NCI-H446 treated with DMSO at 0.1 percent for 48 hours (cell line): ENCODE measurements around the gene WDR37.

Experiments
- DNase-seq: peaks from one replicate; lab custom pipeline; 2025; lab: John Stamatoyannopoulos, UW

The WDR37 gene

GRCh38 chr10:1074748-1075308, 18.6 kb downstream of the WDR37 start:
- DNase-seq: no peak

GRCh38 chr10:1078668-1079067, 22.5 kb downstream of the WDR37 start:
- no peak for DNase-seq

DNA sequence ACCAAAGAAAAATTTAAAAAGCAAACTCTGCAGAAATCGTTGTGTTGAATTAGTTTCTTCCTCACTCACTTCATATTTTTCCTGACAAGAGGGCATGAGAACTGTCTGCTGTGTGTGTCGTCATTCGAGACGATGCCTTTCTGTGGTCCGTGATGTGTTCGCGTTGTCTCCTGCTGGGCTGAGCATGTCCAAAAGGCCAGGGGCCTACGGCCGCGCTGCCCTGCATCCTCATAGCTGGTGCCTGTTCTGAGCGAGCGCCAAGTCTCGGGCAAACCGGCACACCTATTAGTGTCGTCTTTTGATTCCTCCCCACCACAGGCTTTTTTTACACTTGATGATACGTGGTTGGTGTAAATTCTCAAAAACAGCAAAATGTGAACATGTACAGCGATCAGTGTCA, 27.4 kb downstream of the WDR37 start:
- no peak for DNase-seq

- DNase-seq: no peak
These were observed 28.1 kb downstream of the WDR37 start for GRCh38 chr10:1084011-1084950.

DNA sequence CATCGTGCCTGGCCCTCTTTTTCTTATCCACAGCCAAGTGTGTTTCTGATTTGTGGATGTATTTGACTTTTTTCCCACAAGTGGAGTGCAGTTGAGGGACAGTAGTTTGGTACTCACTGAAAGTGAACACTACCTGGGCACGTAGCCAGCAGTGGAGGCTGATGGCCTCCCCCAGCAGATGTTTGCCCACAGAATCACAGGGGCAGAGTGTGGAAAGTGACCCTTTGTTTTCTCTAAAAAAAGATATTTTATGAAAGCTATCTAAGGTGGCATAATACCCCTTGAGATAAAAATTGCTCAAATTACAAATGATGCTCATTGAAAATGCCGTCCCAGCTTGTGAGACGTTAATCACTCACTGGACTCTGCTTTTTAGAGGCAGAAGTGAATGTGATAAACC, 29.1 kb downstream of the WDR37 start:
- no peak for DNase-seq

GRCh38 chr10:1086787-1087186, 30.6 kb downstream of the WDR37 start:
- DNase-seq: no peak

- no peak for DNase-seq
These were observed 33.0 kb downstream of the WDR37 start for GRCh38 chr10:1089017-1089689.

DNA sequence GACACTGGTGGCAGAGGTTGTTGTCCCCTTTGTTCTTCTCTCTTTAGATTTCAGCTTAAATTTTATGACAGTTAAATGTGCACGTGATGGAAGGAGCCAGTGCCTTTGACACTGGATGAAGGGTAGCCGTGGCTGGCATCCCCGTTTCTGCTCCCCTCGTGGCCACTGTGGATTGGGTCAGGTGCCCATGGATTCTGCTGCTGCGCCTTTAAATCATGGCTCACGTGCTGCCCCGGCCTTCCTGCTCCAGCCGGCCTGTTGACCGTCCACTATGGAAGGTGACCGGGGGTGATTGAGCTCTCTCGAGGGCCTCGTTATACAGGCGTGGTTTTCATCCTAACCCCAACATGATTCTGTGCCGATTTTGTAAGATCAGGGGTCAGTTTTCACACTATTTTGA, 34.5 kb downstream of the WDR37 start:
- DNase-seq: no peak

- no peak for DNase-seq
These were observed 37.5 kb downstream of the WDR37 start for GRCh38 chr10:1093696-1094095.

GRCh38 chr10:1094112-1095057, 38.2 kb downstream of the WDR37 start:
- no peak for DNase-seq

GRCh38 chr10:1095498-1095897, 39.3 kb downstream of the WDR37 start:
- no peak for DNase-seq

DNA sequence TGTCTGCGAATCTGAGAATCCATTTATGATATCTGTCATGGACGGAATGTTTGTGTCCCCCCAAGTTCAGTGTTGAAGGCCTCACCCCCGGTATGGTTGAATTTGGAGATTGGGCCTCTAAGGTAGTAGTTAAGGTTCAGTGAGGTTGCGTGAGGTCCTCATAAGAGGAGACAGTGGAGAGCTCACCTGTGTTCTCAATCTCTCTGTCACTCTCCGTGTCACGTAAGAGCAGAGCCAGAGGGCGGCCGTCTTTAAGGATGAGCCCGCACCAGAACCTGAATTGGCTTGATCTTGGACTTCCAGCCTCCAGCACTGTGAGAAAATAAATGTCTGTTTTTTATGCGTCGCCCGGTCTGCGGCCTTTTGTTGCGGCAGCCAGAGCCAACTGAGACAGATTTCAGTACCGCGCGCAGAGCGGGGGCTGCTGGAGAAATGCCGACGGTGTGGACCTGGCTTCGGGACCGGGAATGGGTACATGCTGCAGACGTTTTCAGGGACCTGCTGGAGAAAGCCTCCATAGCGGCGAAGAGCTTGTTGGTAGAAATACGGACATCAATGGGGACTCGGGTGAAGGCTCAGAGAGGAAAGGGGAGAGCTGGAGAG, 40.2 kb downstream of the WDR37 start:
- DNase-seq: no peak

DNA sequence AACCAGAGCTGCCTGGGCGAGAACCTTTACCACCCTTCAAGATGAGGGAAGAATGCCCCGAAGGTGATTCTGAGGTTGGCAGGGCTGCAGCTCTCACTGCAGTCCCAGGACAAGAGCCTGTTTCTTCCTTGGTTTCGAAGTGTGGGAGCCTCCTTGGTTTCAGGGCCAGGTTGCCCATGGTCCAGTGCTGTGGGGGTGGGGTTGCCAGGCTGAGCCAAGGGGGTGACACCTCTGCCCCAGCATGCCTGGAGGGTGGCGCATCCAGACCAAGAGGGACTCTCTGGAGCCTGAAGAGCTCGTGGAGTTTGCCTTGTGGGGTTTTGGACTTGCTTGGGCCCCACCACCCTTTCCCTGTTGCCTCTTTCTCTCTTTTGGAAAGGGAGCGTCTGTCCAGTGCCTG, 41.3 kb downstream of the WDR37 start:
- no peak for DNase-seq

DNA sequence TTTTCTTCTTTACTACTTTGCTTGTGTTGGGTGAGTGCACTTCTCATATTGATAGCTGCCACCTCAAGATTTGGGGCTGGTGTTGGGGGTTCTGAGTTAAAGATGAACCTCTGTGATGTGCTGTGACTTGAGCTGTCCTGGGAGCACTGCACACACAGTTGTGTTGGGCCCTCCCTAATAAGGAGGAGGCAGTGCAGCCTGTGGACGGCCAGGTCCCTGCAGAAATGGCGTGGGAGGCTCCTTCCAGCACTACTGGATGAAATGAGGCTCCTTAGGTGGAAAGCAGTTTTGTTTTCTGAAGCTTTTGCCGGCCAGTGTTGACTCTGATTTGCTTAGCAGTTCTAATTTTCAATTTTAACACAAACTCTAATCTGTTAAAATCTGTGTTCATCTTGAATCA, 44.0 kb downstream of the WDR37 start:
- DNase-seq: no peak

DNA sequence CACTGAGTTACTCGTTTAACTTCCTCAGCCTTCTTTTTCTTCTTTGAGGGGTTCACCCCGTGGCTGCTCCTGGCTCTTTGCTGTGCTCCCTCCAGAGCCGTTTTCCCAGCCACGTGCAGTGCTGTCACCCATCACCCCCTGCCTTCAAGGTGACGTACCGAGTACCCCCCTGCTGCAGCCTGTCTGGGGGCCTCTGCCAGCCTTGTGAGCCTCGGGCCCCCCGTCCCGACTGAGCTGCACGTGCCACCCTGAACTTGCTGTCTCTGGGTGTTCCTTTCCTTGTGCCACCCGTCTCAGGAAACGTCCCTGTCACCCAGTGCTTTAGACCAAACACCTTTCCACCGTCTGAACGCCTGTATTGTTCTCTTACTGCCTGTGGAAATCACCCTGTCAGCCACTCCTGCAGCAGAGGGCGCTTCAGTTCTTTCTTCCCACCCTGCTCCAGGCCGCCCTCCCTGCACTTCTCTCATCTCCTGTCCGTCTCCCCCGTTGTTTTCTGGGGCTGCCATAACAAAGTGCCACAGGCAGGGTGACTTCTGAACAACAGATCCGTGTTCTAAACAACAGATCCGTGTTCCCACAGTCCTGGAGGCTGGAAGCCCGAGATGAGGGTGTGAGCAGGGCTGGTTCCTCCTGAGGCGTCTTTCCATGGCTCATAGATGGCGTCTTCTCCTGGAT, 44.6 kb downstream of the WDR37 start:
- no peak for DNase-seq

DNA sequence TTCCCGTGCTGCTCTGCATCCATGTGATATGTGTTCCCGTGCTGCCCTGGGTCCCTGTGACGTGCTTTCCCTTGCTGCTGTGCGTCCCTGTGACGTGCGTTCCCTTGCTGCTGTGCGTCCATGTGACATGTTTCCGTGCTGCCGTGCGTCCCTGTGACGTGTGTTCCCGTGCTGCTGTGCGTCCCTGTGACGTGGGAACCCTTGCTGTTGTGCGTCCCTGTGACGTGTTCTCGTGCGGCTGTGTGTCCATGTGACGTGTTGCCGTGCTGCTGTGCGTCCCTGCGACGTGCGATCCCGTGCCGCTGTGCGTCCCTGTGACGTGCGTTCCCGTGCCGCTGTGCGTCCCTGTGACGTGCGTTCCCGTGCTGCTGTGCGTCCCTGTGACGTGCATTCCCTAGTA, 45.8 kb downstream of the WDR37 start:
- DNase-seq: no peak

GRCh38 chr10:1102416-1102815, 46.2 kb downstream of the WDR37 start:
- no peak for DNase-seq

DNA sequence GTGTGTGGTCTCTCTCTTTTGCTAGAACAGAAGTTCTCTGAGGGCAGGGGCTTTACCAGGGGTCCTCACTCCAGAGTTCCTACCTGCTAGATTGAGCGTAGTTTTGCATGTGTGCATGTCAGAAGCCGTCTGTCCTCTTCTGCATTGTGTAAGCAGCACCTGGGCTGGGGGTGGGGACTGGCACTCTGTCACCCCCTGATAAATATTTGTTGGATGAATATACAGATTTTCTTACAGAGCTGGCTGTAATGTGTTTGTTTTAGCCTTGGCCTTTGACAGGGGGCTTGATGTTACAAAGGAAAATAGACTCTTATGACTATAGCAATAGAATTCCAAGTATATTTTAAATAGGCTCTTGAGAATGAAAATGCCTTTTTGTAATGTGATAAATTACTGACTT, 46.6 kb downstream of the WDR37 start:
- DNase-seq: no peak

DNA sequence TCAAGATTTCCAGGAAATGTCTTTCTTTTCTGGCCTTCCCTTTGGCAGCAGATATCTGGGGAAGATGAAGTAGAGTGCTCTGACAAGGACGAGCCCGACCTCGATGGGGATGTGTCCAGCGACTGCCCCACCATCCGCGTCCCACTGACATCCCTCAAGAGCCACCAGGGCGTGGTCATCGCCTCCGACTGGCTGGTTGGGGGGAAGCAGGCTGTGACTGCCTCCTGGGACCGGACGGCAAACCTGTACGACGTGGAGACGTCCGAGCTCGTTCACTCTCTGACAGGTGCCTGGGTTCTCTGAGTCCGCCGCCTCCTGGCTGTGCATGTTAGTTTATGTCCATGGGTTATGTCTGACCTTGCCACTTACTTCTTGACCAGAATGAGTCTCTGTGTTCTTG, 47.4 kb downstream of the WDR37 start:
- no peak for DNase-seq

DNA sequence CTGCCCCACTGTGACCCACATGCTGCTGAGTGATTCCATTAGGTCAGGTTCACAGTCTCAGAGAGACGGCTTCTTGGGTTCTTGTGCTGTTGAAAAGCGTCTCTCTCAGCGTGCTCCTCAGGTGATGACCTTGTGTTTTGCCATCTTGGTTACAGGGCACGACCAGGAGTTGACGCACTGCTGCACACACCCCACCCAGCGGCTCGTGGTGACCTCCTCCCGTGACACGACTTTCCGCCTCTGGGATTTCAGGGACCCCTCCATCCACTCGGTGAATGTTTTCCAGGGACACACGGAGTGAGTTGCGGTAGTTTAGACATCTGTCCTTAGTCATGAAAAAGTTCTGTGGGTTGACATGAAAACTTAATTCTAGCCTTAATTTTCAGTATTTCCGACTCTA, 48.8 kb downstream of the WDR37 start:
- DNase-seq: no peak

GRCh38 chr10:1107004-1107403, 50.8 kb downstream of the WDR37 start:
- DNase-seq: no peak
